AG09309 (cell line): ENCODE results near the gene EFCAB10.
"Not testable (repeated sequence)": the region's sequence is repeated elsewhere in the genome, so short reads cannot be mapped to it uniquely, and the experiment has no call there.

Experiments used
- DNase-seq: peaks from one replicate; pipeline ENCODE4 v3.0.0-alpha.2; 2010; ENCODE audit warnings: low read depth
- H3K4me3 ChIP-seq: 2 replicates; pipeline ENCODE4 v1.5.1; 2011; ENCODE audit warnings: mild to moderate bottlenecking, low read depth, low read length, moderate library complexity; ENCODE audit not compliant: control insufficient read depth
- CTCF ChIP-seq: IDR thresholded peaks from 2 replicates; pipeline ENCODE4 v1.5.1; 2011; ENCODE audit warnings: mild to moderate bottlenecking, low read depth, low read length, inconsistent platforms; ENCODE audit not compliant: insufficient read depth, control insufficient read depth; ENCODE audit errors: missing control alignments

Gene EFCAB10

DNA sequence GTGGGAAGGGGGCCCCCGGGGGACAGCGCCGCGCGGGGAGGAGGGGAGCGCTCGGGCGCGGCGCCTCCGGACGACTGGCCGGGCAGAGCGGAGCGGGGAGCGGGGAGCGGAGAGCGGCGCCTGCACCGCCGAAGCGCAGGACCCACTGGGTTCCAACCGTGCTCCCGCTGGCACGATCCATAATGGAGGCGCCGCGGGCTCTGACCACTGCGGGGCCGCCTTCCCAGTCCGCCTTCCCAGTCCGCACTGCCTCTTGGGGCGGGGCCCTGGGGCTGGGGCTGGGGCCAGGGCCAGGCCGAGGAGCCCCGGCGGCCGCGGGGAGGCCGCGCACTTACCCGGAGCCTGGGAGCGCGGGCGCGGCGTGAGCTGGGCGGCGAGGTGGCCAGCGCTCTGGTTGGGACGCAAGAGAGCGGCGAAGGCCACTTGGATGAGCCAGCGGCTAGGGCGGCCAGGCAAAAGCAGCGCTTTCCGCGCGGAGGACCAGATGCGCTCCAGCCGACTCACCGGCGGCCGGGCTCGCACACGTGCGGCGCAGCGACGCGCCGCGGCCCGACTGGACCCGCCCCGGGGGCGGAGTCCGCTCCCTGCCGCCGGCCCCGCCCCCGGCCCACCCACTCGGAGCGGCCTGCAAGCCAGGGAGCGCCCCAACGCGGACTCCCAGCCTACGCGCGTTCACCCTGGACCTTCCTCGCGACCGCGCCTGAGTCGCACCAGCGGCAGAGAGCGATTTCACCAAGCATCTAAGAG is 59.4 kb downstream of the EFCAB10 start, which contains the start of gene PUS7:
TSS of gene PUS7 (minus strand) at position 555 of the 747 bp plus-strand sequence. CDS start 13,759 bp downstream, outside the sequence.
- peak within 1 kb of the TSS; percentile 53 for H3K4me3 ChIP-seq
- peak; percentile 48 for DNase-seq
- no peak for TF ChIP-seq CTCF

DNA sequence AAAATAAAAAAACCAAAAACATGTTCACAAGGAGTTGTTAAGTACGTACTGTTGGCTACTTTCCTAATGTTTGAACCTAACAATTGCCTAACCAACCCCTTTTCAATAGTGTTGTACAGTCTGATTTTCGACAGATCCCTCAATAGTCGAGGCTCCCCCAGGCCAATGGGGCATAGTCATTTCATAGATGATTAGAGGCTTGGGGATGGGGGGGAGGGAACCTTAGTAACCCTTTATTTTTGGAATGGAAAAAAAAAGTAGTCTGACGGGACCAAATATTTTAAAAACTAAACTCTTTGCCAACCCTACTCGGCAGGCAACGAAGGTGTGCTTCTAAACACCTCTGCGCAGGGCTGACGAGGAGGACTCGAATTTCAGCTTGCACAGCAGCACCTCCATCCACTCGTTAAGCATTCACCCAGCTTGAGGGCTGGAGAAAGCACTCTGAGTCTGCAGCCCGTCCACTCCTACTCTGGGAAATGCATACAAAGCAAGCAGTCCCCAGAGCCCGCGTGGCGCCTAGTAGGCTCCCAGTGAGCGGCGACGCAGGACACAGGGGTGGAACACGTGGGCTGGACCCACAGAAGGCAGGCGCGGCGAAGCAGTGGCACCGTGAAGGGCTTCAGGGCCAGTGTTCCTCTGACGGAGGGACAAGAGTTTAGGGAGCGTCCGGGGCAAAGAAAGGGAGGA is 60.1 kb downstream of the EFCAB10 start:
- TF ChIP-seq CTCF = no peak
- peak overlapping the region; percentile 53 for H3K4me3 ChIP-seq
- DNase-seq = no peak

GRCh38 chr7:105520620-105521019 is 60.7 kb downstream of the EFCAB10 start:
- not testable (repeated sequence) for DNase-seq

DNA sequence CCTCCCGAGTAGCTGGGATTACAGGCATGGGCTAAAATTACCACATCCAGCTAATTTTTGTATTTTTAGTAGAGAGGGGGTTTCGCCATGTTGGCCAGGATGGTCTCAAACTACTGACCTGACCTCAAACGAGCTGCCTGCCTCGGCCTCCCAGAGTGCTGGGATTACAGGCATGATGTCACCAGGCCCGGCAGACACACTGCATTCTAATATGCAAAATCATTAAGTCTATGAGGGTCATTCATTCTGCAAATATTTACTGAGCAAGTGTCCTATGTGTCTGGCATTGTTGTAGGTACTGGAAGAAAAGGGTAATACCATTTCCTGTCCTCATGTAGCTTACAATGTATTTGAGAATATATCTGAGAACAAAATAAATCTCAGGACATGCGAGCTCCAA is 61.9 kb downstream of the EFCAB10 start:
- DNase-seq = no peak
- no peak for TF ChIP-seq CTCF

More at GRCh38 chr7:105520620-105521019, 60.7 kb downstream of the EFCAB10 start:
- not testable (repeated sequence) for H3K4me3 ChIP-seq

GRCh38 chr7:105515610-105516009 is 65.7 kb downstream of the EFCAB10 start:
- not testable (repeated sequence) for DNase-seq, H3K4me3 ChIP-seq

More for the DNA sequence above, 61.9 kb downstream of the EFCAB10 start:
- H3K4me3 ChIP-seq = no peak overlapping the region
